HCT116 (cell line): Measurements from ENCODE around the gene RFPL3. TPM values are rescaled to one million over a fixed set of nuclear protein-coding genes. Genes with fewer than 3 reads are reported as not detected.

ENCODE experiments used
- ATAC-seq: fragments of 200-7000 bp; cut with Tn5 transposase; 2 replicates; pipeline ENCODE4 v1.9.1; 2020; ENCODE audit warnings: mild to moderate bottlenecking, moderate library complexity
- BruUV-seq: library from RNA; stranded (reverse); fragments of 400-500 nt; replicated peaks from 2 replicates; lab custom pipeline; 2021; lab: Mats Ljungman, UMichigan
- CTCF ChIA-PET: fragments of 300-600 bp; sonication (Branson Sonifier 250); formaldehyde crosslinking; loops from one replicate; lab custom pipeline; 2021; ENCODE audit warnings: antibody characterized with exemption; lab: Charles Lee
- POLR2A ChIA-PET: fragments of 300-600, 350-600 bp; sonication (Branson Sonifier 250); formaldehyde crosslinking; loops from one replicate; lab custom pipeline; 2021; ENCODE audit warnings: antibody characterized with exemption; lab: Charles Lee
- RAD21 ChIA-PET, 2 experiments: fragments of 300-600 bp; sonication (Branson Sonifier 250); formaldehyde crosslinking; loops; one replicate each; lab custom pipeline; 2023; ENCODE audit warnings: low total read pairs in 2 of 2; ENCODE audit not compliant: uncharacterized antibody in 2 of 2, unreplicated experiment in 2 of 2, low non-redundant PET in 1 of 2; lab: Charles Lee
- DNase-seq: peaks from one replicate; pipeline ENCODE4 v3.0.0-alpha.2; 2010; ENCODE audit warnings: low read depth, low spot score
- H2AFZ ChIP-seq: fragments of 200-600 bp; shearing (Covaris generic), sonication (generic); 2 replicates; pipeline ENCODE4 v1.6.1; 2017; ENCODE audit warnings: low read depth, mixed run types, mixed read lengths, antibody characterized with exemption, low read length; ENCODE audit not compliant: poor library complexity, severe bottlenecking
- H3K27ac ChIP-seq: 2 replicates; pipeline ENCODE4 v1.5.1; 2012; ENCODE audit warnings: low read depth, low read length
- H3K27me3 ChIP-seq: fragments of 200-600 bp; sonication (generic); 2 replicates; pipeline ENCODE4 v1.6.1; 2016; ENCODE audit warnings: mixed run types, low read length, mixed read lengths; ENCODE audit not compliant: insufficient read depth
- H3K36me3 ChIP-seq, 2 experiments: fragments of 200-500 bp in 1 of 2; fragments of 200-600 bp in 1 of 2; sonication (Bioruptor generic) in 1 of 2; sonication (generic) in 1 of 2; 2 replicates each; pipeline versions ENCODE4 v1.5.1 to v1.6.1; 2014 to 2016; ENCODE audit warnings: low read length in 2 of 2, inconsistent platforms in 1 of 2, mixed read lengths in 1 of 2, mixed run types in 1 of 2; ENCODE audit not compliant: insufficient read depth in 2 of 2, control insufficient read depth in 1 of 2
- H3K4me1 ChIP-seq, 2 experiments: fragments of 200-600 bp in 1 of 2; sonication (generic) in 1 of 2; 2 replicates each; pipeline versions ENCODE4 v1.5.1 to v1.6.1; 2012 to 2017; ENCODE audit warnings: low read length in 2 of 2, inconsistent platforms in 1 of 2, mild to moderate bottlenecking in 1 of 2, mixed read lengths in 1 of 2, mixed run types in 1 of 2, moderate library complexity in 1 of 2; ENCODE audit not compliant: insufficient read depth in 2 of 2, control insufficient read depth in 1 of 2
- H3K4me2 ChIP-seq: fragments of 200-600 bp; sonication (generic); 2 replicates; pipeline ENCODE4 v1.6.1; 2017; ENCODE audit warnings: mixed run types, low read length, mixed read lengths
- H3K4me3 ChIP-seq, 2 experiments: fragments of 200-600 bp in 1 of 2; sonication (generic) in 1 of 2; replicated peaks in 1 of 2; 2 replicates each; pipeline ENCODE4 v1.5.1; 2011 to 2016; ENCODE audit warnings: low read length in 2 of 2, control low read depth in 1 of 2, low read depth in 1 of 2, mild to moderate bottlenecking in 1 of 2, mixed read lengths in 1 of 2, mixed run types in 1 of 2
- H3K79me2 ChIP-seq: fragments of 200-600 bp; sonication (generic); 2 replicates; pipeline ENCODE4 v1.6.1; 2017; ENCODE audit warnings: mild to moderate bottlenecking, mixed run types, low read length, moderate library complexity, mixed read lengths; ENCODE audit not compliant: insufficient read depth
- H3K9ac ChIP-seq: fragments of 200-600 bp; sonication (generic); 2 replicates; pipeline ENCODE4 v1.6.1; 2016; ENCODE audit warnings: low read length, mixed read lengths
- H3K9me2 ChIP-seq: fragments of 200-600 bp; sonication (generic), shearing (Covaris generic); 2 replicates; pipeline ENCODE4 v1.6.1; 2017; ENCODE audit warnings: mixed run types, mild to moderate bottlenecking, moderate library complexity; ENCODE audit not compliant: insufficient read depth
- H3K9me3 ChIP-seq, 2 experiments: fragments of 200-500 bp in 1 of 2; fragments of 200-600 bp in 1 of 2; sonication (Bioruptor generic) in 1 of 2; sonication (generic) in 1 of 2; 2 replicates each; pipeline ENCODE4 v1.6.1; 2014 to 2017; ENCODE audit warnings: low read length in 2 of 2, mixed read lengths in 2 of 2, inconsistent platforms in 1 of 2, low read depth in 1 of 2, mild to moderate bottlenecking in 1 of 2, mixed run types in 1 of 2, moderate library complexity in 1 of 2; ENCODE audit not compliant: control insufficient read depth in 1 of 2, insufficient read depth in 1 of 2
- H4K20me1 ChIP-seq: fragments of 200-600 bp; sonication (generic), shearing (Covaris generic); 2 replicates; pipeline ENCODE4 v1.6.1; 2017; ENCODE audit warnings: mixed run types, mild to moderate bottlenecking, moderate library complexity; ENCODE audit not compliant: insufficient read depth
- ATF3 ChIP-seq: IDR thresholded peaks from 2 replicates; pipeline ENCODE4 v1.6.1; 2012
- CBX3 ChIP-seq: IDR thresholded peaks from 2 replicates; pipeline ENCODE4 v1.6.1; 2012; ENCODE audit warnings: low read depth
- CEBPB ChIP-seq: IDR thresholded peaks from 2 replicates; pipeline ENCODE4 v1.6.1; 2012; ENCODE audit warnings: low read depth
- CTCF ChIP-seq, 3 experiments: fragments of 200-600 bp in 1 of 3; sonication (generic) in 1 of 3; IDR thresholded peaks in 2 of 3; conservative IDR thresholded peaks in 1 of 3; 2 replicates each; pipeline ENCODE4 v1.5.1; 2012 to 2017; ENCODE audit warnings: low read depth in 2 of 3, low read length in 2 of 3, antibody characterized with exemption in 1 of 3, borderline replicate concordance in 1 of 3, control low read depth in 1 of 3, mild to moderate bottlenecking in 1 of 3, mixed read lengths in 1 of 3, mixed run types in 1 of 3, moderate library complexity in 1 of 3; ENCODE audit not compliant: insufficient read depth in 1 of 3
- ELF1 ChIP-seq: IDR thresholded peaks from 2 replicates; pipeline ENCODE4 v1.6.1; 2012; ENCODE audit warnings: low read depth, borderline replicate concordance
- EZH2 ChIP-seq: fragments of 200-600 bp; sonication (generic); IDR thresholded peaks from 2 replicates; pipeline ENCODE4 v1.6.1; 2017; ENCODE audit warnings: antibody characterized with exemption, mixed run types
- EZH2phosphoT487 ChIP-seq: fragments of 200-600 bp; IDR thresholded peaks from 2 replicates; pipeline ENCODE4 v1.6.1; 2018; ENCODE audit warnings: antibody characterized with exemption, borderline replicate concordance
- FOSL1 ChIP-seq: IDR thresholded peaks from 2 replicates; pipeline ENCODE4 v1.6.1; 2012; ENCODE audit warnings: low read depth
- MAX ChIP-seq: IDR thresholded peaks from 2 replicates; pipeline ENCODE4 v1.6.1; 2012
- POLR2AphosphoS5 ChIP-seq: IDR thresholded peaks from 2 replicates; pipeline ENCODE4 v1.6.1; 2011; ENCODE audit warnings: mild to moderate bottlenecking, low read depth, low read length, moderate library complexity
- RAD21 ChIP-seq: IDR thresholded peaks from 2 replicates; pipeline ENCODE4 v1.6.1; 2012; ENCODE audit warnings: low read depth, mild to moderate bottlenecking
- REST ChIP-seq: IDR thresholded peaks from 2 replicates; pipeline ENCODE4 v1.6.1; 2012; ENCODE audit warnings: low read depth
- SIN3A ChIP-seq: IDR thresholded peaks from 2 replicates; pipeline ENCODE4 v1.6.1; 2012; ENCODE audit warnings: low read depth
- SP1 ChIP-seq: IDR thresholded peaks from 2 replicates; pipeline ENCODE4 v1.6.1; 2012; ENCODE audit warnings: low read depth
- SRF ChIP-seq: IDR thresholded peaks from 2 replicates; pipeline ENCODE4 v1.6.1; 2012; ENCODE audit warnings: low read depth
- TCF7L2 ChIP-seq: IDR thresholded peaks from 2 replicates; pipeline ENCODE4 v1.7.0; 2011; ENCODE audit warnings: borderline replicate concordance, inconsistent platforms; ENCODE audit not compliant: insufficient read depth, insufficient read length; ENCODE audit errors: extremely low read depth
- YY1 ChIP-seq: IDR thresholded peaks from 2 replicates; pipeline ENCODE4 v1.6.1; 2011; ENCODE audit warnings: low read length, low read depth, moderate library complexity, mild to moderate bottlenecking; ENCODE audit not compliant: insufficient replicate concordance; ENCODE audit errors: extremely low read depth
- ZBTB33 ChIP-seq: IDR thresholded peaks from 2 replicates; pipeline ENCODE4 v1.6.1; 2011; ENCODE audit warnings: mild to moderate bottlenecking, low read length, moderate library complexity; ENCODE audit not compliant: insufficient replicate concordance; ENCODE audit errors: extremely low read depth
- ZNF274 ChIP-seq: fragments of 200-500 bp; sonication (Bioruptor generic); IDR thresholded peaks from 2 replicates; pipeline ENCODE4 v1.6.1; 2014; ENCODE audit warnings: mild to moderate bottlenecking, low read depth, low read length, inconsistent platforms
- intact Hi-C: fragments of 100-400 bp; cut with micrococcal nuclease; formaldehyde crosslinking; loops from 2 replicates; pipeline ENCODE4 v1.10.0; 2022
- total RNA-seq: library from RNA; stranded (reverse); gene quantifications from one replicate; pipeline ENCODE4 v1.2.1, GENCODE V29; 2021; ENCODE audit not compliant: unreplicated experiment

Gene RFPL3
- total RNA-seq, 1 experiment from 2014 or later, result not detected

GRCh38 chr22:32327596-32328171 is 30.0 kb upstream of the RFPL3 start:
- Histone ChIP-seq H3K9me2 (no peaks in the 10 kb centered on the region), H3K4me2 (no peak overlapping the region), H4K20me1 (no peaks in the 10 kb centered on the region), H3K36me3 (no peaks in the 10 kb centered on the region), H3K9ac (no peak overlapping the region), H3K27me3 (no peaks in the 10 kb centered on the region), H3K4me1 (no peaks in the 10 kb centered on the region), H2AFZ (no peak overlapping the region), H3K27ac (no peak overlapping the region), H3K9me3 (no peaks in the 10 kb centered on the region), H3K79me2 (no peaks in the 10 kb centered on the region), H3K4me3 (no peak overlapping the region)
- BruUV-seq, result no TSS peak
- POLR2A ChIA-PET, result no interaction called here
- TF ChIP-seq EZH2phosphoT487 (no peak), RAD21 (no peak), EZH2 (no peak), CTCF (IDR thresholded peaks at IDR 0.05 in 2 of 3, conservative IDR thresholded peaks at IDR 0.05 in 1 of 3; ENCODE audit: borderline replicate concordance in 1 of 3, insufficient read depth in 1 of 3, low read depth in 2 of 3, low read length in 2 of 3) (no peak), ELF1 (no peak), POLR2AphosphoS5 (no peak), MAX (no peak), TCF7L2 (no peak), CEBPB (no peak), YY1 (no peak), FOSL1 (no peak), ZBTB33 (no peak), ATF3 (no peak), SRF (no peak), ZNF274 (no peak), SIN3A (no peak), SP1 (no peak), CBX3 (no peak), REST (no peak)
- no peak for ATAC-seq
- intact Hi-C loops, result no loop called here
- DNase-seq, result no peak
- CTCF ChIA-PET, result no interaction called here
- RAD21 ChIA-PET, result no interaction called here
